HCT116 (cell line): Measurements from ENCODE around the gene LRRC32.

Source experiments
- POLR2AphosphoS5 ChIP-seq: IDR thresholded peaks from 2 replicates; pipeline ENCODE4 v1.6.1; 2011; ENCODE audit warnings: mild to moderate bottlenecking, low read depth, low read length, moderate library complexity
- YY1 ChIP-seq: IDR thresholded peaks from 2 replicates; pipeline ENCODE4 v1.6.1; 2011; ENCODE audit warnings: low read length, low read depth, moderate library complexity, mild to moderate bottlenecking; ENCODE audit not compliant: insufficient replicate concordance; ENCODE audit errors: extremely low read depth
- TF ChIP-seq, protein P1 (sequence below), 3 experiments: fragments of 200-600 bp in 1 of 3; sonication (generic) in 1 of 3; IDR thresholded peaks in 2 of 3; conservative IDR thresholded peaks in 1 of 3; 2 replicates each; pipeline ENCODE4 v1.5.1; 2012 to 2017; ENCODE audit warnings: low read depth in 2 of 3, low read length in 2 of 3, antibody characterized with exemption in 1 of 3, borderline replicate concordance in 1 of 3, control low read depth in 1 of 3, mild to moderate bottlenecking in 1 of 3, mixed read lengths in 1 of 3, mixed run types in 1 of 3, moderate library complexity in 1 of 3; ENCODE audit not compliant: insufficient read depth in 1 of 3
- TF ChIP-seq, protein P2 (sequence below): IDR thresholded peaks from 2 replicates; pipeline ENCODE4 v1.6.1; 2012

DNA sequence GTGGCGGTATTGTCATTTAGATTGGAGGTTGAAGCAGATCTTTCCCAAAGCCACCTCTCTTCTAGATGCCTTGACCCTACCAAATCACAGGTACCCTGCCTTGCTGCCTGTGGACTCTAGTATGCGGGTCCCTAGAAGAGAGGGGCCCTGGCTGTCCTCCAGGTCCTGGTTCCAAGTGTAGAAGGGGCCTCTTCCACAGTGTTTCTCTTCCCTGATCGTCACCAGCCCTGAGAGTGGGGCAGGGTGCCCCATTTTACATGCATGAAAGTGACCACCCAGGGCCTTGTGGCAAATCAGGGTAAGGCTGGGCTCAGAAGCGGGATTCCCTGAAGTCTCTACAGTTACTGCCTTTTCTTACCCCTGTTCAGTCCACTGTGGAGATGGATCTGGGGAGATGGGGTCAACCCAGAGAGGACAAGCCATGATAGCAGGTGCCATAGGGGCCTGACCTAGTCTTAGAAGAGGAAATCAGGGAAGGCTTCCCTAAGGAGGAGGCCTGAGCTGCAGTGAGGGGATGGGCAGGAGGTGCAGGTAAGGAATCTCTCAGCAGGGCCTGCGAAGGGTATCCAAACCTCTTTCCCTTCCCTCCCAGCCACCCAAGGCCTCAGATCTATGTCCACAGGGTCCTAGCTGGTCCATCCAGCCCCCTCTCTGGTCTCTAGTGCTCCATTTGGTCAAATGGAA is 1.2 kb upstream of the LRRC32 start:
- TF ChIP-seq, protein P1, sequence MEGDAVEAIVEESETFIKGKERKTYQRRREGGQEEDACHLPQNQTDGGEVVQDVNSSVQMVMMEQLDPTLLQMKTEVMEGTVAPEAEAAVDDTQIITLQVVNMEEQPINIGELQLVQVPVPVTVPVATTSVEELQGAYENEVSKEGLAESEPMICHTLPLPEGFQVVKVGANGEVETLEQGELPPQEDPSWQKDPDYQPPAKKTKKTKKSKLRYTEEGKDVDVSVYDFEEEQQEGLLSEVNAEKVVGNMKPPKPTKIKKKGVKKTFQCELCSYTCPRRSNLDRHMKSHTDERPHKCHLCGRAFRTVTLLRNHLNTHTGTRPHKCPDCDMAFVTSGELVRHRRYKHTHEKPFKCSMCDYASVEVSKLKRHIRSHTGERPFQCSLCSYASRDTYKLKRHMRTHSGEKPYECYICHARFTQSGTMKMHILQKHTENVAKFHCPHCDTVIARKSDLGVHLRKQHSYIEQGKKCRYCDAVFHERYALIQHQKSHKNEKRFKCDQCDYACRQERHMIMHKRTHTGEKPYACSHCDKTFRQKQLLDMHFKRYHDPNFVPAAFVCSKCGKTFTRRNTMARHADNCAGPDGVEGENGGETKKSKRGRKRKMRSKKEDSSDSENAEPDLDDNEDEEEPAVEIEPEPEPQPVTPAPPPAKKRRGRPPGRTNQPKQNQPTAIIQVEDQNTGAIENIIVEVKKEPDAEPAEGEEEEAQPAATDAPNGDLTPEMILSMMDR (IDR thresholded peaks at IDR 0.05 in 2 of 3, conservative IDR thresholded peaks at IDR 0.05 in 1 of 3; ENCODE audit: borderline replicate concordance in 1 of 3, insufficient read depth in 1 of 3, low read depth in 2 of 3, low read length in 2 of 3) = no peak
- TF ChIP-seq, protein P2, sequence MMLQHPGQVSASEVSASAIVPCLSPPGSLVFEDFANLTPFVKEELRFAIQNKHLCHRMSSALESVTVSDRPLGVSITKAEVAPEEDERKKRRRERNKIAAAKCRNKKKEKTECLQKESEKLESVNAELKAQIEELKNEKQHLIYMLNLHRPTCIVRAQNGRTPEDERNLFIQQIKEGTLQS = no peak
- TF ChIP-seq POLR2AphosphoS5 = no peak
- no peak for TF ChIP-seq YY1
